Right lobe of liver (tissue), 6 donors: ENCODE measurements around the gene CTXN1. TPM values are rescaled to one million over a fixed set of nuclear protein-coding genes. Genes with fewer than 3 reads are reported as not detected.

Experiments
- ATAC-seq, 4 donors: fragments of 200-7000 bp; cut with Tn5 transposase; one replicate each; pipeline ENCODE4 v1.9.1; 2020; ENCODE audit warnings: mild to moderate bottlenecking in 4 of 4, moderate library complexity in 4 of 4
- DNase-seq, 3 donors: peaks; one replicate each; pipeline ENCODE4 v3.0.0-alpha.2; 2020
- H3K27ac ChIP-seq, 3 donors: fragments of 200-600 bp; one replicate each; pipeline ENCODE4 v1.8.0; 2022
- H3K27me3 ChIP-seq, 2 donors: fragments of 200-600 bp; one replicate each; pipeline ENCODE4 v1.8.0; 2022
- H3K36me3 ChIP-seq, 4 donors: fragments of 200-600 bp; sonication (generic) in 1 of 4; one replicate each; pipeline versions ENCODE4 v1.5.1 to v1.8.0; 2017 to 2022; ENCODE audit warnings: control low read depth in 1 of 4
- H3K4me1 ChIP-seq, 4 donors: fragments of 200-600 bp; sonication (generic) in 1 of 4; one replicate each; pipeline versions ENCODE4 v1.5.1 to v1.8.0; 2017 to 2022; ENCODE audit warnings: control low read depth in 1 of 4
- H3K4me3 ChIP-seq, 3 donors: fragments of 200-600 bp; one replicate each; pipeline ENCODE4 v1.8.0; 2022
- H3K9me3 ChIP-seq, 4 donors: fragments of 200-600 bp; sonication (generic) in 1 of 4; one replicate each; pipeline versions ENCODE4 v1.5.1 to v1.8.0; 2017 to 2022; ENCODE audit warnings: control low read depth in 1 of 4
- POLR2A ChIP-seq: fragments of 450-650 bp; IDR thresholded peaks from one replicate; pipeline ENCODE4 v1.6.1; 2017; ENCODE audit warnings: antibody characterized with exemption, mild to moderate bottlenecking
- WGBS: methylation state at CpG from one replicate; pipeline ENCODE4 v1.1.6; 2018; ENCODE audit warnings: low coverage, low lambda C conversion rate; ENCODE audit not compliant: insufficient coverage; ENCODE audit errors: missing lambda C conversion rate; 5-methylcytosine and 5-hydroxymethylcytosine counted together
- intact Hi-C, 2 donors: fragments of 100-400 bp; cut with DNase I; formaldehyde crosslinking; loops; one replicate each; pipeline versions ENCODE4 v1.11.2 to v1.14.1; 2022
- total RNA-seq, 6 experiments: library from RNA; depleted of rRNA in 2 of 6; stranded (reverse); fragments of >200 nt in 2 of 6; fragmentation: NEBNext Ultra II Directional in 3 of 6; extraction: Animal tissue kit (Norgen Biotek cat#: 25700) in 3 of 6; gene quantifications; one replicate each; pipeline versions ENCODE4 v1.1.0 to v1.2.4, GENCODE V29; 2016 to 2023
- TF ChIP-seq, protein P1 (sequence below), 4 donors: fragments of 200-600 bp in 3 of 4; fragments of 450-650 bp in 1 of 4; IDR thresholded peaks; one replicate each; pipeline versions ENCODE4 v1.5.1 to v1.8.0; 2016 to 2022; ENCODE audit warnings: antibody characterized with exemption in 4 of 4, mild to moderate bottlenecking in 2 of 4
- donor health status: DM: no; HTN: yes; CAD: no.
- donor health status: DM: no; HTN: no; CAD: no.
- donor health status: DM: no; HTN: no; CAD: no.
- donor health status: DM: no; HTN: yes; CAD: no.
- donor health status: DM: no; HTN: yes; CAD: no.

CTXN1 gene
- total RNA-seq, 6 experiments from 2014 or later: 0.18 to 0.49 TPM; not detected in 4

DNA sequence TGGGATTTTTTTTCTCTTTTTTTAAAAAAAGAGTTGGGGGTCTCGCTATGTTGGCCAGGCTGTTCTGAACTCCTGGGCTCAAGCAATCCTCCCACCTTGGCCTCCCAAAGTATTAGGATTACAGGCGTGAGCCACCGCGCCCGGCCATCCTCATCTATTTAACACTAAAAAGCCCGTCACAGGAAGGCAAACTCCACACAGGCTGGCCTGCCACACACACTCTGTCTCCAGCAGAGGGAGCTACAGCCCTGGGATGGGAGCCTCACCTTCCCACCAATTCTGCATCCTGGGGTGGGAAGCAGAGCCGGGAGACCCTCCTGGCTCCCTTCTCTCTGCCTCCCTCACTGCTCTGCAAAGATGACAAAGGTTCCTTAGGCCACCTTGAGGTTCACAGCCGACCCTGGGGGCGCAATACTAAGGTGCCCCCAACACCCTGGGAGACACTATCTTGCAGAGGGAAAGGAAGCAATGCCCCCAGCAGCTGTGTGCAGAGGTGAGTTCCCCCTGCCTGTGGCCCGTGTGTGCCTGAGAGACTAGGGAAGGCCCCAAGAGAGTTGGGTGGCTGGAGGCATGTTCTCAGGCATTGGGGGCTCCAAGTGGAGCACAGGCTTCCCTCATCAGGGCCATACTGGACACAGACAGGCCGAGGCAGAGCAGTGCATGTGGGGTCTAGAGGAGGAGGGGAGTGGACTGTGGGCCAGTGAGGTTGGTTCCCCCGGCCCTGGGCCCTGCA, 44.9 kb upstream of the CTXN1 start:
- Histone ChIP-seq H3K9me3 (no peaks in the 10 kb centered on the region), H3K4me1 (peaks cover 0 to 14% (median 3%) of the 10 kb centered on the region in 4 donors), H3K36me3 (peaks cover 0 to 27% (median 5%) of the 10 kb centered on the region in 4 donors), H3K4me3 (no peak overlapping the region), H3K27ac (no peak overlapping the region), H3K27me3 (no peaks in the 10 kb centered on the region)
- WGBS: 49% methylated on average over 6 of the region's 12 CpGs
- TF ChIP-seq, protein P1, sequence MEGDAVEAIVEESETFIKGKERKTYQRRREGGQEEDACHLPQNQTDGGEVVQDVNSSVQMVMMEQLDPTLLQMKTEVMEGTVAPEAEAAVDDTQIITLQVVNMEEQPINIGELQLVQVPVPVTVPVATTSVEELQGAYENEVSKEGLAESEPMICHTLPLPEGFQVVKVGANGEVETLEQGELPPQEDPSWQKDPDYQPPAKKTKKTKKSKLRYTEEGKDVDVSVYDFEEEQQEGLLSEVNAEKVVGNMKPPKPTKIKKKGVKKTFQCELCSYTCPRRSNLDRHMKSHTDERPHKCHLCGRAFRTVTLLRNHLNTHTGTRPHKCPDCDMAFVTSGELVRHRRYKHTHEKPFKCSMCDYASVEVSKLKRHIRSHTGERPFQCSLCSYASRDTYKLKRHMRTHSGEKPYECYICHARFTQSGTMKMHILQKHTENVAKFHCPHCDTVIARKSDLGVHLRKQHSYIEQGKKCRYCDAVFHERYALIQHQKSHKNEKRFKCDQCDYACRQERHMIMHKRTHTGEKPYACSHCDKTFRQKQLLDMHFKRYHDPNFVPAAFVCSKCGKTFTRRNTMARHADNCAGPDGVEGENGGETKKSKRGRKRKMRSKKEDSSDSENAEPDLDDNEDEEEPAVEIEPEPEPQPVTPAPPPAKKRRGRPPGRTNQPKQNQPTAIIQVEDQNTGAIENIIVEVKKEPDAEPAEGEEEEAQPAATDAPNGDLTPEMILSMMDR (IDR thresholded peaks at IDR 0.05): peak; percentile 61 to 81 (median 79)
- TF ChIP-seq POLR2A: no peak
- intact Hi-C loops: no loop called here
- DNase-seq (no peak), ATAC-seq (peak; percentile 42 to 59 (median 54))

DNA sequence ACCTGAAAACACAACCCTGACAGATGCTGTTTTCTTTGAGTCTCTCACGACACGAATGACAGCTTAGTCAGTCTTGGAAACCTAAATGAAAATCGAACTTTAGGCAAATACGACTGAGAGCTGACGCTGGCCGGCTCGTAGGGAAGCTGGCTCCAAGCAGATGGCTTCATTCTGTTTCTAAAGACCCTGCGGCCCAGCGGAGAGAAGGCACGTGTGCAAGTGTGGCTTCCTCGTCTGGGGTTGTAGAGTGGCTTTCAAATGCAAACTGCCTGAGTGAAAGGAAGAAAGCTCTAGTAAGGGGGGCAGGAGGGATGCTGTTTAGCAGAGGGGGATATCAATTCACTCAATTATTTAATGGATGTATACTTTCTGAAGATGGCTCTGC, 43.6 kb upstream of the CTXN1 start:
- Histone ChIP-seq H3K4me1 (peaks cover 0 to 14% (median 3%) of the 10 kb centered on the region in 4 donors), H3K9me3 (no peaks in the 10 kb centered on the region), H3K27ac (no peak overlapping the region), H3K27me3 (no peaks in the 10 kb centered on the region), H3K36me3 (peaks cover 0 to 37% (median 5%) of the 10 kb centered on the region in 4 donors), H3K4me3 (no peak overlapping the region)
- DNase-seq (no peak), ATAC-seq (no peak)
- WGBS: 89% methylated on average over 11 of the region's 11 CpGs
- TF ChIP-seq, protein P1 (IDR thresholded peaks at IDR 0.05): no peak
- no peak for TF ChIP-seq POLR2A
- intact Hi-C loops: no loop called here

DNA sequence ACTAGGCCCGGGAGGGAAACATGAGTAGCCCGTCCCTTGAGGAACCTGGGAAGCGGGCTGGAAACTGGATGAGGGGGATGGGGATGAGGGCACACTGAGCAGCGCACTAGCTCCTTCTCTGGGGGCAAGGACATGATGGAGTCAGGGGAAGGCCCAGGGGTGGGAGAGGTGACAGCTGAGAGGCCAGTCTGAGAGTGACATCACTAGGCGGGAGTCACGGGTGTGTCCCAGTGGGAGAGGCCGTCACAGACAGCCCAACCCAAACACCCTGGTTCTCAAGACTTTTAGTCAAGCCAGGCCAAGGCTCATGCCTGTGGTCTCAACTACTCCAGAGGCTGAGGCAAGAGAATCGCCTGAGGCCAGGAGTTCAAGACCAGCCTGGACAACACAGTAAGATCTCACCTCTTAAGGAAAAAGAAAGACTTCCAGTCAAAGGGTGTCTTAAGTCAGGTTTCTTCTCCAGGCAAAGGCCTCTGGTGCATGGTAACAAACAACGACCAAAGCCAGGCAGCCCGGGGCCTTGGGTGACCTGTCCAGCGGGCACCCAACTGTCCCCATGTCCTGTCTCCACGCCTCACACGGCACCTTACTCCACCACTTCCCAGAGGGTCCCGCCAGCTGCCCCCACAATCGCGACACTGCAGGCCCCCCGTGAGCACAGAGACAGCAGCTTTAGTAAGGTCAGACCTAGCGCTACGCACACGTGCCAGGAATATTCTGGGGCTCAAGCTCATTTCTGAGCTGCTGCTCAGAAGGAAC, 43.0 kb upstream of the CTXN1 start:
- Histone ChIP-seq H3K4me1 (peaks cover 0 to 14% (median 3%) of the 10 kb centered on the region in 4 donors), H3K36me3 (peaks cover 0 to 36% (median 5%) of the 10 kb centered on the region in 4 donors), H3K4me3 (no peak overlapping the region), H3K27me3 (no peaks in the 10 kb centered on the region), H3K27ac (no peak overlapping the region), H3K9me3 (no peaks in the 10 kb centered on the region)
- no peak for TF ChIP-seq POLR2A
- TF ChIP-seq, protein P1 (IDR thresholded peaks at IDR 0.05): no peak
- WGBS: 91% methylated on average over 12 of the region's 20 CpGs
- ATAC-seq (no peak), DNase-seq (no peak)
- intact Hi-C loops: no loop called here

DNA sequence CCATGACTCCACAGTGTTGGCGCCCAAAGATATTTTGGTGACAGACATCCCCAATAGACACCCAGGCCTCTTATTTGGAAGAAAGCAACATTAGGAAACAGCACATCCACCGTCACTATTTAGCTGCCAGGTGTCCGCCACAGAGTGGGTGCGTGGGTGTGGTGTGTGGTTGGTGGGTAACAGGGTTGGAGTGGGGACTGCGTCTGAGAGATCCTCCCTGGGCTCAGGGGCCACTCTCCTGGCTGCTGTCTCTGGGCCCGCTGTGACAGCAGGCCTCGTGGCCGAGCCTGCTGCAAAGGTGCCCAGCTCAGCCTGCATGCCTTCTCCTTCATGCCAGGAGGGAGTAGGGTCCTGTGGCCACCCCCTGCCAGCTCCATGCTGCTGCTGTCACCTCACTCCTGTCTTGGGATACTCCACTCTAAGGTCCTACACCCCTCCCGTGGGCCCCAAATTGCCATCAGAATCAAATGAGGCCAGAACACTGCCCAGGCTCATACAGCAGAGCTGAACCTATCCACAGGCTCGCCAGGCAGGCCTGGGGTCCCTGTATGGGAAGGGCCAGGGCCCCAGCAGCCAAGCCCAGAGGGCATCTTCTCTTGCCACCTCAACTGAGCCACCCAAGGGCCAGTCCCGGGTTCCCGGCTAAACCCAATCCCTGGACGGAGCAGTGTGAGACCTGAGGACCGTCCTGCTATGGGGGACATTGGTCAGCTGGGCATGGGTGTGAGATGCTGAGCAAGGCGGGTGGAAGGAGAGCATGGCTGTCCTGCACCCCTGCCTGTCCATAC, 42.3 kb upstream of the CTXN1 start:
- WGBS: 97% methylated on average over 4 of the region's 15 CpGs
- ATAC-seq: no peak
- H3K27ac ChIP-seq: no peak overlapping the region
- H3K9me3 ChIP-seq: no peaks in the 10 kb centered on the region
- H3K36me3 ChIP-seq: peaks cover 0 to 29% (median 5%) of the 10 kb centered on the region in 4 donors
- peaks cover 0 to 14% (median 4%) of the 10 kb centered on the region in 4 donors for H3K4me1 ChIP-seq
- no peak for DNase-seq
- no peak overlapping the region for H3K4me3 ChIP-seq
- intact Hi-C loops: no loop called here
- H3K27me3 ChIP-seq: no peaks in the 10 kb centered on the region
- TF ChIP-seq, protein P1 (IDR thresholded peaks at IDR 0.05): no peak
- no peak for TF ChIP-seq POLR2A
